Stimulated activated naive CD8-positive, alpha-beta T cell treated with anti-CD3 and anti-CD28 coated beads, Interleukin-15, Interleukin-2, amounts not matched to agents 100 ng/mL and 50 ng/mL, for 24 hours (primary cell): Measurements from ENCODE around the gene STARD13.

Experiments used
- H3K27ac Mint-ChIP-seq: one replicate; pipeline ENCODE4 v1.8.0; 2021; ENCODE audit warnings: mild to moderate bottlenecking, mixed read lengths
- H3K27me3 Mint-ChIP-seq: one replicate; pipeline ENCODE4 v1.8.0; 2021; ENCODE audit warnings: mixed read lengths
- H3K36me3 Mint-ChIP-seq: one replicate; pipeline ENCODE4 v1.8.0; 2021; ENCODE audit warnings: low read depth, mixed read lengths
- H3K4me1 Mint-ChIP-seq: one replicate; pipeline ENCODE4 v1.8.0; 2021; ENCODE audit warnings: low read depth, mixed read lengths
- H3K4me3 Mint-ChIP-seq: one replicate; pipeline ENCODE4 v1.8.0; 2021; ENCODE audit warnings: mild to moderate bottlenecking, mixed read lengths
- H3K9me3 Mint-ChIP-seq: one replicate; pipeline ENCODE4 v1.8.0; 2021; ENCODE audit warnings: mixed read lengths

Gene STARD13

DNA sequence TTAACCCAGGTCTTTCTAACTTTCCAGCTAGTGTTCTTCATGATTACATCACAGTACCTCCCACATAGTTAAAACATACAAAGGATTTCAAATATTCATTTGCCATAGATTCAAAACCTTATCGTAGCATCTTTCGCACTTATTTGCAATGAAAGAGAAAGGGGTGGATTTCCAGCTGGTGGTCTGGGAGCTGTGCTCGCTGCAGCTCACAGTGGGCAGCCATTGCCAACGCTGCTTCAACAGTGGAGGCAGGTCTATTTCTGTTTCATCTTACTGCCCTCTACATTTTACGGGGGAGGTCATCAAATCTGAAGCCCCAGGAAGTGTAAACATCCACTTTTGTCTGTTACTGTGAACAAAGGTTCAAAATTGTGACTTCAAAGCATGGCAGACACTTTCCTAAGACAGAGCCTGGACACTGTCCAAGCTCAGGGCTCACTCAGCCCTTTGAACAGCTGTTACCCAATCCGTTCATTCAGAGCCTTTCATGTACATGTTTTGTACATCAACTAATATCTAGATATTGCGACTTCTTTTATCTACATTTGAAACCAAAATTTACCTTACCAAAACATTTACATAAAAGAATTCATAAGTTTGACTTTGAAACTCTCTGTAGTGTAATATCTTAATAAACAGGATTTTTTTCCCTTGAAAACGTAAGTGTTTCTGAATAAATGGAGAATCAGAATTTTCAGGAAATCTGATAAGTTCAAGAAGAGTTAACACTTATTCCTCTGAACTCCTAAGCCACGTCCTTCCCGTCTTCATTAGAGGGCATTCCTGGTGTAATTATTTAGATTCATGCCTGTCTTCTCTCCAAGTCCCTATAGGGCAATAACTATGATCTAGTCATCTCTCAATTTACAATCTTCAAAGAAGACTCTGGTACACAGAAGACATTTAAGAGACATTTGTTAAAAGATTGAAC, 25.1 kb downstream of the STARD13 start:
- H3K4me1 Mint-ChIP-seq = no peaks in the 10 kb centered on the region
- no peak overlapping the region for H3K4me3 Mint-ChIP-seq
- peaks cover 3% of the 10 kb centered on the region for H3K27me3 Mint-ChIP-seq
- H3K36me3 Mint-ChIP-seq = no peaks in the 10 kb centered on the region
- H3K27ac Mint-ChIP-seq = no peak overlapping the region
- H3K9me3 Mint-ChIP-seq = no peaks in the 10 kb centered on the region

DNA sequence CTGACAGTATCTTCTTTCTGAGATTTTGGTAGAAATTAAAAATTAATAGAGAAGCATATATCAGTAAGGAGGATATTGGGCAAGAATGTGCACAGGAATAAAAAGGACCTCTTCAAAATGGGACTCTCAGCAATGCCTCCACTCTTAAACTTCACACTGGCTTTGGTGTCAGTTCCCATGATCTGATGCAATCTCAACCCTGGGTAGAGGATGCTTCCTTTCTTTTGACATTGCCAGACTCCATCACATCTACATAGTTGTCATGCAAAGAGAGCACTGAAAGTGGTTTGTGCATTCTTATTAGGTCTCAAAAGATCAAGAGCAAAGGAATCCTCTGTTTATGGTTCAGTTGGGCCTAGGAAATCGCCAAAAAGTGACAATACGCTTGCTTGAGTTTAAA, 26.3 kb downstream of the STARD13 start:
- Mint-ChIP-seq H3K36me3 (no peaks in the 10 kb centered on the region), H3K4me3 (no peak overlapping the region), H3K27me3 (peaks cover 3% of the 10 kb centered on the region), H3K27ac (no peak overlapping the region), H3K9me3 (no peaks in the 10 kb centered on the region), H3K4me1 (no peaks in the 10 kb centered on the region)

DNA sequence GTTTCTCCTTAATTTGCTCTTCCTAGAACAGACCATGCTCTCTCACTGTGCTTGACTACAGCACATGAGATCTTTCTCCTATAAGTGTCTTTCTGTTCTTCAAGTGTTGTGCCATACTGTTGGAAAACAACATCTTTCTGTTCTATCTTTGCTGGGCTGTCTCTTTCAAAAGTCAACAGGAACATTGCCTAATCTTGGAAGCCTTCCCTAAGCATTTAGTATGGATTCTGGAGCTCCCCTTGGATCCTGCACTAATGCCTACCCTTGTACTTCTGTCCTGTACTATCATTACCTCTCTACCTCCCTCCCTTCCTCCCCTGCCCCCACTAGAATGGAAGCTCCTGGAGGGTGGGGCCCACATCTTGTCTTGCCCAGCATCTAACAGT, 26.8 kb downstream of the STARD13 start:
- no peaks in the 10 kb centered on the region for H3K4me1 Mint-ChIP-seq
- no peaks in the 10 kb centered on the region for H3K9me3 Mint-ChIP-seq
- H3K4me3 Mint-ChIP-seq = no peak overlapping the region
- H3K27me3 Mint-ChIP-seq = peaks cover 3% of the 10 kb centered on the region
- H3K27ac Mint-ChIP-seq = no peak overlapping the region
- no peaks in the 10 kb centered on the region for H3K36me3 Mint-ChIP-seq

DNA sequence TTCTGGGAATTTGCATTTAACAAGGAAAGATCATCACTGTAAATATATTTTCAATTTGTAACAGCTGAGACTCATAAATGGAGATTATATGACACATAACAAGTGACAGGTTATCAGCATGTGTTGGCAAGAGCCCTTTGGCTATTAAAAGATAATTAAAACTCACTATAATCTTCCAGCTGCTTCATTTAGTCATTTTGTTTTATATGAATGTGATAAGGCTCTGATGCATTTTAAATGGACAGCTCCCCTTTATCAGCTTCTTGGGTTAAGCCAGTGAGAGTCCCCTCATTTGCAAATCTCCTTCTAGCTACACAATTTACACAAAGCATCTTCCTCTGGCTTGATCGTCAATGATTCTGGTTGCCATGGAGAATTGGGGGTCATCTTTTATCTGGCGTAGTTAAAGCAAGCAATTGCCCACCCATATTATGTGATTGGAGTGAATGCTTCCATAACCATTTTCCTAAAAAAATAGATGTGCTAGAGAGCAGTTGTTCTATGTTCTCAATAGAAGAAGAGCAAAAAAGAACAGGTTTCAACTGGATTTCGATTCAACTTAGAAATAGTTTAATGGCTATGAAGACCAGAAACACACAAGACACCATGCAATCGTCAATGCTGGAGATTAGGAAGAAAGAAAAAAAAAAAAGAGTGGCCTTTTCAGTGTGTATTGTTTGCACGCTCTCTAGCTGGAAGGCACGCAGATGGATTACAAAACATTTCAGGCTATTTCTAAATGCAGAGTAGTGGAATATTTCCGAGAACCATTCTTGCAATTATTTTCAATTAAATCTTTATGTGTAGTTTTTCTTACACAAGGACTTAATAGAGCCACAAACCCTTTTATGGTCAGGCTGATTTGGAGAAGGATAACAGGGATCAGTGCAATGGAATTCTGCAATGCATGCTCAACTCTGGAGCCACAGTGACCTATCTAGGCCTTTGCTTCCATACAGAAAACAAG, 27.4 kb downstream of the STARD13 start:
- Mint-ChIP-seq H3K4me3 (no peak overlapping the region), H3K4me1 (no peaks in the 10 kb centered on the region), H3K27me3 (peaks cover 3% of the 10 kb centered on the region), H3K36me3 (no peaks in the 10 kb centered on the region), H3K27ac (no peak overlapping the region), H3K9me3 (no peaks in the 10 kb centered on the region)

- no peaks in the 10 kb centered on the region for H3K9me3 Mint-ChIP-seq
- no peaks in the 10 kb centered on the region for H3K4me1 Mint-ChIP-seq
- H3K4me3 Mint-ChIP-seq = no peak overlapping the region
- no peaks in the 10 kb centered on the region for H3K36me3 Mint-ChIP-seq
- H3K27me3 Mint-ChIP-seq = peaks cover 3% of the 10 kb centered on the region
- H3K27ac Mint-ChIP-seq = no peak overlapping the region
Observed at GRCh38 chr13:33256148-33256840, 29.3 kb downstream of the STARD13 start.

GRCh38 chr13:33252135-33252534, 33.4 kb downstream of the STARD13 start:
- Mint-ChIP-seq H3K9me3 (no peaks in the 10 kb centered on the region), H3K4me1 (peaks cover 3% of the 10 kb centered on the region), H3K27ac (no peak overlapping the region), H3K36me3 (no peaks in the 10 kb centered on the region), H3K27me3 (no peaks in the 10 kb centered on the region), H3K4me3 (no peak overlapping the region)

GRCh38 chr13:33251131-33251661, 34.4 kb downstream of the STARD13 start:
- Mint-ChIP-seq H3K27me3 (no peaks in the 10 kb centered on the region), H3K4me1 (peaks cover 3% of the 10 kb centered on the region), H3K4me3 (no peak overlapping the region), H3K9me3 (no peaks in the 10 kb centered on the region), H3K36me3 (no peaks in the 10 kb centered on the region), H3K27ac (no peak overlapping the region)

GRCh38 chr13:33250609-33251008, 34.9 kb downstream of the STARD13 start:
- H3K9me3 Mint-ChIP-seq = no peaks in the 10 kb centered on the region

DNA sequence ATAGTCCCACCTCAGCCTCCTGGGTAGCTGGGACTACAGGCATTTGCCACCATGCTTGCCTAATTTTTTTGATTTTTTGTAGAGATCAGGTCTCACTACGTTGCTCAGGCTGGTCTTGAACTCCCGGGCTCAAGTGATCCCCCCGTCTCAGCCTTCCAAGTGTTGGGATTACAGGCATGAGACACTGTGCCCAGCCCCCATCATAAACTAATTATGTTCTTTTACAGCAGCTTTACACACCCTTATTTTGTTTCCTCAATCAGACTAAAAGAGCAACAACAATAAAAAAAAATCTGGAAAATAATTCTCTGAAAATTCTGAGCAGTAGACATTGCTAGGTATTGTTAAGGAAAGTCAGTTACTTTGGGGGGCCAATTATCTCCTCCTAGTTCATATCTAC, 35.7 kb downstream of the STARD13 start:
- Mint-ChIP-seq H3K27me3 (peaks cover 4% of the 10 kb centered on the region), H3K4me1 (peaks cover 3% of the 10 kb centered on the region), H3K4me3 (no peak overlapping the region), H3K27ac (no peak overlapping the region), H3K9me3 (no peaks in the 10 kb centered on the region), H3K36me3 (no peaks in the 10 kb centered on the region)

More at GRCh38 chr13:33250609-33251008, 34.9 kb downstream of the STARD13 start:
- H3K27me3 Mint-ChIP-seq = peaks cover 4% of the 10 kb centered on the region
- H3K4me1 Mint-ChIP-seq = peaks cover 3% of the 10 kb centered on the region
- no peak overlapping the region for H3K4me3 Mint-ChIP-seq
- no peak overlapping the region for H3K27ac Mint-ChIP-seq
- no peaks in the 10 kb centered on the region for H3K36me3 Mint-ChIP-seq

- Mint-ChIP-seq H3K4me3 (no peak overlapping the region), H3K9me3 (no peaks in the 10 kb centered on the region), H3K4me1 (peaks cover 3% of the 10 kb centered on the region), H3K36me3 (no peaks in the 10 kb centered on the region), H3K27me3 (peaks cover 9% of the 10 kb centered on the region), H3K27ac (no peak overlapping the region)
Observed at GRCh38 chr13:33249066-33249465, 36.5 kb downstream of the STARD13 start.

DNA sequence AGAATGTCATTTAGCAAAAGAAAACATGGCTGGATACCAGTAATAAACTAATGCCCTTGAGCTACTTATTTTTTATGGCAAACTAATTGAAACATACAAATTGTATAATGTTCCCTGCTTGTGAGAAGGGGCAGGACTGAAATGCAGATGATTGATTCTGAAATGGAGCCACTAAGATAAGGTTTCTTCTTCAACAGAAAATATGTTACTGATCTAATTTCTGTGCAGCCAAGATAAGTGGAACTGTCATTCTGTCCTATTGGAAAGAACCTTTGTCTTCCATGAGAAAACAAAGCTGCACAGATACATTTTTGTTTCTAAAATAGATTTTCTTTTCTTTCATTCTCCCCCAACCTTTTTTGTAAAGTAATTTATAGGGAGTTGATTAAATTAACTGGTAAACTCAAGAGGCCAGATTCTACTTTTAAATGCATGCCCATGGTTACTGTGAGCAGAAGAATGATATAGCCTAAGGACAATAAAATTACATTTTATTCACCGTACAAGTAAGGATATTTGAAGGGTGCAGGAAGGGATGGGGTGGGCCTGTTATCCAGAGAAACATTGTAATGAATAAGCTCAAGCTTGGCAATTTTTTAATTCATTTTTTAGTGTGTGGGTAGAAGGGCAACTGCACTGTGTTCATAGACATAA, 39.9 kb downstream of the STARD13 start:
- peaks cover under 1% of the 10 kb centered on the region for H3K4me1 Mint-ChIP-seq
- H3K36me3 Mint-ChIP-seq = no peaks in the 10 kb centered on the region
- no peak overlapping the region for H3K27ac Mint-ChIP-seq
- no peaks in the 10 kb centered on the region for H3K9me3 Mint-ChIP-seq
- H3K4me3 Mint-ChIP-seq = no peak overlapping the region
- peaks cover 13% of the 10 kb centered on the region for H3K27me3 Mint-ChIP-seq

DNA sequence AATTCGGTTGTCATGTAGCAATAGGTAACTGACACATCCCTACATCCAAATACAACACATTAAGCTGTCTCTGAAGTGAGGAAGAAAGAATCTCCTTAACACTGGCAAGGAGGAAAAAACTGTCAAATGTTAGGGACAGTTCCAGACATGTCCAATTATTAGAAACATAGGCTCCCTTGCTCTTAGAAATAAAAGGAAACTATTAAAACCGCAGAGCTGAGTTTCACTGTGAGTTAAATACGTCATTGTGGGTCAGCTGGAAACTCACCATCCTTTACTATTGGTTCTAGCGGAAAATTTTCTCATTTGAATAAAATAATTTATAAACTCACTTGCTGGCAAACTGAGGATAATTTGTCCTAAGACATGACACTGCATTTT, 40.7 kb downstream of the STARD13 start:
- Mint-ChIP-seq H3K36me3 (no peaks in the 10 kb centered on the region), H3K4me3 (no peak overlapping the region), H3K27me3 (peaks cover 17% of the 10 kb centered on the region), H3K9me3 (peaks cover 4% of the 10 kb centered on the region), H3K4me1 (no peaks in the 10 kb centered on the region), H3K27ac (no peak overlapping the region)

- Mint-ChIP-seq H3K4me3 (no peak overlapping the region), H3K36me3 (no peaks in the 10 kb centered on the region), H3K9me3 (peaks cover 4% of the 10 kb centered on the region), H3K27ac (no peak overlapping the region), H3K4me1 (no peaks in the 10 kb centered on the region), H3K27me3 (peaks cover 23% of the 10 kb centered on the region)
Observed at GRCh38 chr13:33244210-33244906, 41.2 kb downstream of the STARD13 start.
